ENCODE data around the gene CHD5. TPM values are rescaled to one million over a fixed set of nuclear protein-coding genes. Genes with fewer than 3 reads are reported as not detected.
A peak's percentile ranks its signal among the peaks of the same experiment; 100 is the strongest.

Gene CHD5
- polyA plus RNA-seq, 3 donors, result 0.07 TPM; not detected in 2

GRCh38 chr1:6068073-6068472 lies 112.0 kb downstream of the CHD5 start:
- no peaks in the 10 kb centered on the region for H3K9me3 Mint-ChIP-seq
- no peak overlapping the region for H3K4me3 Mint-ChIP-seq
- Histone ChIP-seq H3K27me3 (ENCODE audit: control insufficient read depth in 2 of 2, insufficient read depth in 2 of 2, low read length in 2 of 2) (no peaks in the 10 kb centered on the region), H3K9me3 (replicated peaks in 1 of 2; ENCODE audit: control insufficient read depth in 1 of 2, insufficient read depth in 1 of 2, low read length in 2 of 2) (no peaks in the 10 kb centered on the region), H3K36me3 (replicated peaks in 1 of 2; ENCODE audit: control insufficient read depth in 1 of 2, insufficient read depth in 2 of 2, low read length in 2 of 2) (peaks cover 69 to 92% of the 10 kb centered on the region in 2 donors), H3K27ac (ENCODE audit: low read depth in 1 of 2, low read length in 2 of 2) (peak overlapping the region in 1 of 2 donors; percentile 5), H4K20me1 (ENCODE audit: insufficient read depth, low read length) (peaks cover 98% of the 10 kb centered on the region), H3K4me2 (replicated peaks; ENCODE audit: extremely low read depth, low read length, poor library complexity, severe bottlenecking) (no peak overlapping the region), H3K9ac (ENCODE audit: insufficient read depth, low read length, poor library complexity, severe bottlenecking) (no peak overlapping the region), H3K4me1 (ENCODE audit: control insufficient read depth in 1 of 2, insufficient read depth in 2 of 2, low read length in 2 of 2) (peaks cover 0 to 8% of the 10 kb centered on the region in 2 donors), H3K79me2 (ENCODE audit: insufficient read depth, low read length) (peaks cover 76% of the 10 kb centered on the region), H2AFZ (ENCODE audit: insufficient read depth, low read depth, low read length, poor library complexity, severe bottlenecking) (no peak overlapping the region), H3K4me3 (replicated peaks in 1 of 3; ENCODE audit: low read depth in 2 of 3, low read length in 3 of 3) (no peak overlapping the region)
- H3K27ac Mint-ChIP-seq, result no peak overlapping the region
- no peak for DNase-seq
- H3K4me1 Mint-ChIP-seq, result peaks cover 5% of the 10 kb centered on the region
- intact Hi-C loops (cut with micrococcal nuclease), result no loop called here
- H3K36me3 Mint-ChIP-seq, result peaks cover 52 to 84% of the 10 kb centered on the region in 2 donors
- 93% methylated on average over 5 of the region's 5 CpGs for WGBS (ENCODE audit: insufficient coverage)
- no peak for TF ChIP-seq CTCF (IDR thresholded peaks at IDR 0.05)
- no peaks in the 10 kb centered on the region for H3K27me3 Mint-ChIP-seq (ENCODE audit: low read depth in 3 of 3)

DNA sequence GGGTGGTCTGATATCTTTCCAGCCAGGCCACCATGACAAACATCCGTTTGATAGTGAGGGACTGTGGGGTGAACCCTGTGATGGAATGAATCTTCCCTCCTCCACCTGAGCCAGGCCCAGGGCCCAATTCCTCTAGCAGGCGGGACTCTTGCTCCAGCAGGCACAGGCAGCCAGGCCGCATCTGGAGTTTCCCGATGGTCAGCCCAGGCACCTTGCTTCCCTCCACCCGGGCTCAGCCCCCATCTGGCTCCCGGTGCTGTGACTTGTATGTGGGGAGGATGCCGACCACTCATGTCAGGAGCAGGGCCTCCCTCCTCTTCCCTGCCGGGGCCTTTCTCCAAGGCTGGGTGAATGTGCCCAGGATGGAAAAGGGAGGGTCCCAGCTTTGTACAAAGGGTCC lies 113.4 kb downstream of the CHD5 start:
- intact Hi-C loops (cut with micrococcal nuclease), result no loop called here
- no peaks in the 10 kb centered on the region for H3K9me3 ChIP-seq (replicated peaks in 1 of 2; ENCODE audit: control insufficient read depth in 1 of 2, insufficient read depth in 1 of 2, low read length in 2 of 2)
- H3K27ac Mint-ChIP-seq, result peak overlapping the region in 2 of 7 donors; percentile 38 to 43
- no peak overlapping the region for H3K4me2 ChIP-seq (replicated peaks; ENCODE audit: extremely low read depth, low read length, poor library complexity, severe bottlenecking)
- no peak for TF ChIP-seq CTCF (IDR thresholded peaks at IDR 0.05)
- no peak overlapping the region for H3K9ac ChIP-seq (ENCODE audit: insufficient read depth, low read length, poor library complexity, severe bottlenecking)
- H3K27me3 Mint-ChIP-seq (ENCODE audit: low read depth in 3 of 3), result no peaks in the 10 kb centered on the region
- H3K4me3 Mint-ChIP-seq, result no peak overlapping the region
- H3K4me1 Mint-ChIP-seq, result peaks cover 5% of the 10 kb centered on the region
- H3K36me3 Mint-ChIP-seq, result peaks cover 46 to 83% of the 10 kb centered on the region in 2 donors
- peaks cover 0 to 8% of the 10 kb centered on the region in 2 donors for H3K4me1 ChIP-seq (ENCODE audit: control insufficient read depth in 1 of 2, insufficient read depth in 2 of 2, low read length in 2 of 2)
- H3K36me3 ChIP-seq (replicated peaks in 1 of 2; ENCODE audit: control insufficient read depth in 1 of 2, insufficient read depth in 2 of 2, low read length in 2 of 2), result peaks cover 57 to 91% of the 10 kb centered on the region in 2 donors
- H3K4me3 ChIP-seq (replicated peaks in 1 of 3; ENCODE audit: low read depth in 2 of 3, low read length in 3 of 3), result no peak overlapping the region
- H3K27ac ChIP-seq (ENCODE audit: low read depth in 1 of 2, low read length in 2 of 2), result no peak overlapping the region
- peaks cover 98% of the 10 kb centered on the region for H4K20me1 ChIP-seq (ENCODE audit: insufficient read depth, low read length)
- no peak for DNase-seq
- no peak overlapping the region for H2AFZ ChIP-seq (ENCODE audit: insufficient read depth, low read depth, low read length, poor library complexity, severe bottlenecking)
- H3K79me2 ChIP-seq (ENCODE audit: insufficient read depth, low read length), result peaks cover 89% of the 10 kb centered on the region
- H3K27me3 ChIP-seq (ENCODE audit: control insufficient read depth in 2 of 2, insufficient read depth in 2 of 2, low read length in 2 of 2), result no peaks in the 10 kb centered on the region
- H3K9me3 Mint-ChIP-seq, result peaks cover 0 to 2% (median 0%) of the 10 kb centered on the region in 7 donors
- WGBS (ENCODE audit: insufficient coverage), result 100% methylated on average over 1 of the region's 8 CpGs

Measured in CD14-positive monocyte (primary cell).